Effector CD4-positive, alpha-beta T cell (primary cell): ENCODE results near the gene KLF12.

Experiments
- DNase-seq: peaks from one replicate; pipeline ENCODE4 v3.0.0-alpha.2; 2020
- total RNA-seq: gene quantifications from one replicate; lab custom pipeline; 2026; lab: John Stamatoyannopoulos, UW

The KLF12 gene
- total RNA-seq: 242 reads per million, percentile 94 among the genes with 10 or more reads in this experiment

DNA sequence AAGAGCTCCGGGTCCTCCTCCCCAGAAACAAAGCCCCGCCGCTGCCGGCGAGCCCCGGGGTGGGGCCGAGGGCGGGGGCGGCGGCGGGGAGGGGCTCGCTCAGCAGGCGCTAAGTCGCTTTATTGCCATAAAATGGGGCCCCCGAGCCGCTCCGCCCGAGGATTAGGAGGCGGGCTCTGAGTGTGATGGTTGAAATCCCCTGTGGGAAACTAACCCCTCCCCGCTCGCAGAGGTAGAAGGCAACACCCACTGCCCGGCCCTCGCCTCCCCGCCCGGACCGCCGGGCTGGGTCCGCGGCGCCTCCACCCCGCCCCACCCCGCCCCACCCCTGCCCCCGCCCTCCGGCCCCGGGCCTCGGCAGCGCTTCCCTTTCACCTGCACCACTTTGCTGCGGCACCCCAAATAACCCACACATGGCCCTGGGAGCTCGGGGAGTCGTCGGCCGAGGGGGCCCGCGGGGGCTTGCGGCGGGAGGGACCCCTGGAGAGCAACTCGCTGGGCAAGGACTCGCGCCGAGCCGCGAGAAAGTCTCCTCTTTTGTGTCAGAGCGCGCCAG is at the start of gene KLF12:
TSS of gene KLF12 (minus strand) at position 184 of the 556 bp plus-strand sequence.
- peak; percentile 91 for DNase-seq

DNA sequence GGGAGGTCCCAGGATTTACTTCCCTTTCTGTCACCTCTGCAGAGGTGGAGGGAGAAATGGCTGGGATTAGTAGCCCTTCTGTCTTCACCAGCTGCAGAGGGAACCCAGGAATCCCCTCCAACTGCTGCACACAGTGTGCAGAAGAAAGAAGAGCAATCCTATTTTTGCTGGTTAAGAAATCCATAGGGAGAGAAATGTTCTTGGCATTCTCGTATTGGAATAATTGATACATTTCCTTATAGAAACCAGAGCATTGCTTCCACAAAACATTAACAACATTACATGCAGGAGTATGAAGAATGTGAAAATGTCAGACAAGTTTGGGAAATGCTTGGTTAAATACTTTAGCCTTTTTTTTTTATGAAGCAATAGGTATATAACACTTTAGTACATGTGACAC is 48.3 kb upstream of the KLF12 start:
- no peak for DNase-seq

DNA sequence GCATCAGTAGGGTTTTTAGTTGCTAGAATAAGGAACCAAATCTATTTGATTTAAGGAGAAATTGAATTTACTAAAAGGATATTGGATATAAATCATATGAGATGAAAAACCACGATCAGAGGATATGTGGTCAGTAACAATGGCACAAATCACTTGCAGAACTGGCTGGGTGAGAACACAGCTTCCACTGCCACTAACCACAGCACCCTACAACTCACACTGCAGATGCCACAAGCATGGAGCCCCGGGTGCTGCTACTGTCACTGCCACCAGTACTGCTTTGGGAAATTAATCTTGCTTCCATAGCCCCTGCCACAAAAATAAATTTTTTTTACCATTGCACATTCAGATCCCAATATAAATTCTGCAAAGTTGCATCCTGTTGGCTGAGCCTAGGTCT is 40.6 kb upstream of the KLF12 start:
- DNase-seq: no peak

DNA sequence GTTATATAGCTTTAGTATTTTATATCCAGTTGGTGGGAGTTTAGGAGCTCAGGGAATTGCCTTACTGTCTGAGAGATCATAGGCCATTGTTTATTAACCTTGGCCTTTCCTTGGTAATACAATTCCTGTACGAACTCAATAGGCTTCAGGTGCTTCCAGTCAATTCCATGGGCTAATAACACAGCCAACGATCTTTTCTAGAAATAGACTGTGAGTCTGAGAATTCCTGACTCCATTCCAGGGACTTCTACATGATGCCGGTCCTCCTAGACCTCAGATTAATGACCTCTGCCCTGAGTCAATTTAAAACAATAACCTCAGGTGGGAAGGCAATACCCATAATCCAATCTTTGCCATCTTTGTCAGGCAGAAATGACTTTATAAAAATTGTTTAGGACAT is 39.6 kb upstream of the KLF12 start:
- DNase-seq: no peak

DNA sequence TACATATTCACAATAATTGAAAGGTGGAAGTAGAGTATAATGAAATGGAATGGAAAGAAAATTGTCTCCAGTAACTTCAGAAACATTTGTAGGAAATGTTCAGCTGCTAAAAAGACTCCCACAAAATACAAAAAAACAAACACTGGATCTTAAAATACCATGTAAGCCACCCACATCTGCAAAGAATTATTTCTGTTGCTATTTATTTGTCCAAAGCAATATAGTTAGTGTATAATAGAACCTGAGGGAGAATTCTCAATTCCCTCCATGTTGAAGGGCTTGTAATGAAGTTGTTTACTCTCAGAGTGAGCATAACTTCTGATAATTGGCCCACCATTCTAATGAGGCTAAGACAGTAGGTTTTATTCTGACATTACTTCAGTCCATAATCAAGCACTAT is 37.4 kb upstream of the KLF12 start:
- no peak for DNase-seq

DNA sequence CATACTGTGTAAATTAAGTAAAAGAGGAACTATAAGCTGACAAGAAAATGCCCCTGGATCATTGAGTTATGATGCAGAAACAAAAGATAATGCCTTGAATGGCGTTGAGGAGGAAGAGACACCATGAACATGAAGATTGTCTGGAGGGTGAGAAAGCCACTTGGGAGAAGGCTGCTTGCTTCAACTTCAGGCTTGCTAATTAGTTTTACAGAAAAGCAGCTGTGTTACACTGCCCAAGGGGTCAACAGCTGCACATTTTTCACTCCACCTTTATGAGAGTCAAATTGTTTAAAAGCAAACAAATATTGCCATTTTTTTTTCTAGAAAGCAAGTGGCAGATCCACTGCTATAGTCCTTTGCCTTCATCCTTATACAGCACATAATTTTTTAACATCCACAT is 35.5 kb upstream of the KLF12 start:
- no peak for DNase-seq

DNA sequence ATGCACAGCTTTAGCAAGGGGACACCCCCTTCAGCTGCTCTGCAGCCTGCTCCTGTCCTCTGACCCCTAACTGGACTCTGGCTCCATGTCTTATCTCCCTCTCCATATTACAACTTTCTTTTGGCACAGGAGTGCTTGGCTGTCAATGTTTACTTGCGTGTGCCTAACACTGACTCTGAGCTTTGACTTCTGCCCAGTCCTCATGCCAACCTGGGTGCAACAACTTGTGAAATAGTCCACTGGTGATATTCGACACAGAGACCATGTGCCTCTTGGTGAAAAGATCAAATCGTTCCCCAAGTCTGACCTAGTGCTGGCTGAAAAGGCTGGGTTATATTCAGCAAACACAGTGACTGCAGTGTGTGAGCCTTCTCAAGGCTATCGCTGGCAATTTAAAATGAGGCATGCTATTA is 34.1 kb upstream of the KLF12 start:
- DNase-seq: no peak

DNA sequence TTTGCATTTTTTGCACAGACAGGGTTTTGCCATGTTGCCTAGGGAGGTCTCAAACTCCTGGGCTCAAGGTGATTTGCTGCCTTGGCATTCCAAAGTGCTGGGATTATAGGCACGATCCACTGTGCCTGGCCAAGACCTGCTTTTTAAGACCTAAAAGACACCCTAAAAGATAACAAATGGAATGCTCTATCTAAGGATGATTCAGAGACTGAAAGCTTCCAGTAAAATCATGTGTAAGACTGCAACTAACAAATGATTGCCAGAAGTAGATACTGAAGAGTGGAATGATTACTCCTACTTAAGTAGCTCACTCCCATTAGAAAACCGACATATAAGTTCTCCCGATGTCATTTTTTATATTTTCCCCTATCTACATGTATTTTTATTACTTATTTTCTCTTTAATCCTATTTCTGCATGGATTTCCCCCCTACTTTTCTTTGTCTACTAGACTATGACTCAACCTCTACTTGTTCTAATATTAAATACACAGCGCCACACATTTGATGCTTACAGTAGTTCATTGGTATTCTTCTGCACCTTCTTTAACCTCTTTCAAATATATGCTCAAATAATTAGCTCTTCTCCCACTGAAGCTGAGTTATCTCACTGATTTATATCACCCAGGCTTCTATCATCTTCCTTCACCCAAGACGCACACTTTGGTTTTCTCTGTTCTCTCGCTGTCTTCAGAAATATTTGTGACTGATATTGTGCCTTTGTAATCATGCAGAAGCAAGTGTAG is 32.2 kb upstream of the KLF12 start:
- no peak for DNase-seq

DNA sequence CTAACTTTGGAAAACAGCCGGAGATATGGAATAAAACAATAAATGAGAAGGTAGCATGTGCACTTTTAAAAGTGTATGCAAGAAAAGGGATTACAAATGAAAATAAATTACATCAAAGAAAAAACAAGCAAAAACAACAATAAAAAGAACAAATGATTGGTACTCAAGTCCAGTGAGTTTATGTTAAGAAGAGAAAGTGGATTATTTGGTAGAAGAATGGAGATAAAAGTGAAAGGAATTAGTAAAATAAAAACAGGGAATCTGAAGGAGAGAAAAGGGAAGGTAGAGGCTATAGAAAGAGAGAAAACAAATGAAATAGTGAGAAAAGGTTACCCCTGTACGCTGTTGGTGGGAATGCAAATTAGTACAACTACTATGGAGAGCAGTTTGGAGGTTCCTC is 28.6 kb upstream of the KLF12 start:
- DNase-seq: no peak

DNA sequence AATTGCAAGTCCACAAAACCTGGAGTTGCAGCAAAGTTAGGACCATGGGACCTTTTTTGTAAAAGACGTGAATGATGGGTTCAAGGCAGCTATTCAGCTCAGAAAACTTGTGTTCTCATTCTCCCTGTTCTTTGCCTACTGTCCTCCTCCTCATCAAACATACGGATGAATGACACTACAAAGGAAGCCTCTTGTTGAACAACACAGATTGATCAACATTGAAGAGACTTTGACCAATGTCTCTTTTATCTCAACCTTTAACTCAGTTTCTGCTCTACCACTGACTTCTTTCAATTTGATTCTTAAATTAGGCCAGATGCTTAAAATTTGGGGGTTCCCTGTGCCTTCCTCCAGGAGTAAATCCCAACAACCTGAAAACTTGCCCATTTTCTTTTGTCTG is 27.9 kb upstream of the KLF12 start:
- DNase-seq: no peak

DNA sequence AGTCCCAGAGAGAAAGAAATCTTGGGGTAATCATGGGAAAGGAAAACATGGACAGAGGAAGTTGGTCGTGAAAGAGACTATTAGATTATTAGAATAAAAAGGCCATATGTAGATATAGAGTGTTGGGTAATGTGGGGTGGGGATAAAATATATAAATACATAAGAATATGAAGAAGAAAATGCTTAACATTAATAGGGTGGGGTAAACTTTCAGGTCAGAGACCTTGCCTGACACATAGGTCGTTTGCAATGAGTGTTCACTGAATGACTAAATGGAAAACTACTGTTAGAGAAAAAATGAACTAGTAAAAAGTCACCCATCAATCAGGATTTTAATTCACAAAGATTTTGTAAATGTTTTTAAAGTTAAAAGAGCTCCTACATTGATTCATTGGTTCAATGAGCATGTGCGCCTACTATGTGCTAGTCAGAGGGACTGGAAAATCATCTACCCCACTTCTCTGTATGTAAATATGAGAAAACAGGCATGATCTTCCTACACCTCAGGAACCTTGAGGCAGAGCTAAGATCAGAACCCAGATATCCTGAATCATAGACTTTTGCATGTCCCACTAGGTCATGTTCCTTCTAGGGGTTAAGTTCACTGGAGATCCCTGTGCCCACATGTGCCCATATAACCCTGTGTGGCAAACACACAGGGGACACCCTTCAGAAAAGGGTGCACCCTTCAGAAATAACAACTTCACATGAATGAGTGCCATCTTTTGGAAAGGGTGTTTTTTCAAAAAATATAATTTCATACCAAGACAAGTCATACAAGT is 24.6 kb upstream of the KLF12 start:
- DNase-seq: no peak

DNA sequence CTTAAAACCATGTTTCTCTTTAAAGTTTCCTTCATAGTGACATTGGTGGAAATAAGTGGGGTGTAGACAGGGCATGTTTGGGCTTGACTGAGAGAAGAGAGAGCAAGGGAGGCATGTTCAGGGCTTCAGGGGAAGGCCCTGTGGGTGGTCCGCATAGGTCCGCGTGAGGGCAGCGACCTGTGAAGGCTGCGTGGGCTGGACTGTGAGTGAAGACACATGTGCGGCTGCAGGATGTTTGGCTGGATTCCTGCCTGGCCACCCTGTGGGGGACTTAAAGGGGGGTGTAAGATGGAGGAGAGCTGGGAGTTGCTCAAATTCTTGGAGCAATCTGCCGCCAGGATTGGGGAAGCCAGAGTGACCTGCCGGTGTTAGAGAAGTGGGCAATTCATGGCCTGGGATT is 23.8 kb upstream of the KLF12 start:
- no peak for DNase-seq

DNA sequence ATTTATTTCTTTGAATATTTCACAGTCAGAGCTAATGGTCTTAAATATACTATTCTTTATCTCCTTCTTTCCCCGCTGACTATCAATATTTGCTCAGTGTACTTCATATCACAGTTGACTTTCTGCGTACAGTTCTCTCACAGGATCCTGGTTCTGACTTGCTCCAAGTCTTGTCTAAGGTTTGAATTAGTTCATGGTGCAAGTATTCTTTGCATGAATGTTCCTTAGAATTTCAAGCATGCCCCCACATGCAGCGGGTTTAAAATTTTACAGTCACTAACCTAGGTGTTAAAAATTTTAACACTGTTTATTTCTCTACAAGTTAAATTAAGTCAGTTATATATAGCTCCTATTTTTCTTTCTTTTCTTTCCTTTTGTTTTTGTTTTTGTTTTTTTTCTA is 20.8 kb upstream of the KLF12 start:
- no peak for DNase-seq

DNA sequence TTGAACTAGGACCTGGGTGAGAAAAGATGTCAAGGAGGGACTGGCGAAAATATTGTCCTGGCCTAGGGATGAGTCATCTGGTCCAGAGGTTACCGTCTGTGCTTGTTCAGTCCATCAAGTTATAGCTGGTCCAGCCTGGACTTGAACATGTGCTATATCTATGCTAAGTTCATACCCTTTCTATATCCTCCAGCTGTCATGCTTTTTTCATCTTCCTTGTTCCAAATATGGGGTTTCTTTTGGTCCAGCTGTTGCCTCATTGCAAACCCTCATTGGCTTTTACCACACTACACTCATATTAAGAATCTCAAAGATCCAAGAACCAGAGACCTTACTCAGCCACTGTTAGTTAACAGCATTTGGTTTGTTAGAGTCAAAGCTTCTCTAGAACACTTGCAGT is 19.1 kb upstream of the KLF12 start:
- DNase-seq: no peak

DNA sequence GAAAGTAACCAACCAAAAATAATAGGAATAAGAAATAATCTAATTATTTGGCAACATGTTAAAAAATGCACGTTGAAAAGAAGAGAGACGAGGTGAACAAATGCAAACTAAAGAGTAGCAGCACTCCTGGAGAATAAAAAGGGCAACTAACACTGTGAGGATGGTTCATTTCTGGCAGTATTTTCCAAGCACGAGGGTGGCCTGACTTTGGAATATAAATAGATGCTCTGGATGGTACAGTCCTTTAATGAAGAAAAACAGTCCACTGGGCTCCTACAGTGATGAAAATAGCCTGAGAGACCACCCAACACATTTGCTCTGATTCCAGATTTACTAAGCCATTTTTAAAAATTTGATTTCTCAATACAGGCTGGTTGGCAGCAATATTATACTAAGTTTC is 17.7 kb upstream of the KLF12 start:
- no peak for DNase-seq

DNA sequence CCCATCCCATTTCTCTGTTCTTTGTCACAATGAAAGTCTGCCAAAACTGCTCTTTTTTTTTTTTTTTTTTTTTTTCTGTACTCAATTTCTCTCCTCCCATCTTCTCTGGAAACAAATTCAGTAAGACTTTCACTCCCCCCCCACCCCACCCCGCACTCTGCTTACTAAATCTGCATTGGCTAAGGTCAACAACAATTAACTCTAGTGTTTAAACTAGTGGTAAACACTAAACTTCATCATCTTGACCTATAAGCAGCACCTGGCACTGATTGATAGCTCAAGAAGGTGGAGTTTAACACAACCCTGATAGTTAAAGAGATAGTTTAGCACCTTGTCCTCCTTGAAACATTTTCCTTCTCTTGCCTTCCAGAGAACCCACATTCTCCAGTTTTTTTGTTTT is 14.1 kb upstream of the KLF12 start:
- no peak for DNase-seq

DNA sequence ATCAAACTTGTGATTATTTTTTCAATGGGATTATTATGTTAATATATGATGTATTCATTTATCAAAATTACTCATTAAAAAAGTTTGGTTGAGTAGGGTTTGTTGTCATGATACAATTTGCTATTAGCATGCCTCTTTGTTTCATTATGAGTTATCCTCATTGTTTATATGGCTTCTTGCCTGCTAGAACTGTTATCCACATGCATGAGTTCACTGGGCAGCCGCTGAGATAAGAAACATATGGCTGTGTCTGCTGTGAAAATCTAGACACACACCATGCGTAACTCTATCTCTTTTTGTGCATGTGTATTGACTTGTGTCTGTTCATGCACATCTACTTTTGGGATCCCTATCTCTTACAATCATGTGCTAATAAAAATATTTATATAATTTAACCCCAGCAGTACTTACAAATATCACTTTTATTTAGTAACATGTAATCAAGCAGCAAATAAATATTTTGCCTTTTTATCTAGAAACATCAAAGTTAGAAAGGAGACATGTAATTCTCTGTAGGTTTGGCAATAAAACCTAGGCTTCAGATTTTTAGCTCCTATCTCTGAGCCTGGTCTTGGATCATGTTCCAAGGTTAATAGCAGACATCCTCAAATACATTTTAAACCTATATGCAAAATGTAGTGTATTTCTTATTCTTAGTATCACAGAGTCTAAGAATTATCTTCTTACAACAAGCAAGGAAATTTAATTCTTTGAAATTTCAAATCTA is 11.2 kb upstream of the KLF12 start:
- DNase-seq: no peak

DNA sequence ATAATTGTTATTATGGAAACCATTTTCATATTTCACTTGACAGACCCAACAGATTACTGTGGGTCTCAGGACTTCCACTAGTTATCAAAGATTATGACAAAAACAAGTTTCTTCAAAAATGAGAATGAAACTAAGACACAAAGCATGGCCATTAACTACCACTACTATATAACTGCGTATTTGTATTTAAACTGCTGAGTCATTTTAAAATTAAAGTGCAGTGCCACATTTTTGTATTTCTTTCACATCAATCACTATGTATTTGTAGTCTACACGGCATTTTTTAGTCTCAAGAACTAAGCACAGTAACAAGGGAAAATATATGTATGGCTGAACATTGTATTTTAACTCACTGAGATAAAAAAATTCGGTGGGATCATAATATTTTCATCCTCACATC is 10.1 kb upstream of the KLF12 start:
- no peak for DNase-seq

DNA sequence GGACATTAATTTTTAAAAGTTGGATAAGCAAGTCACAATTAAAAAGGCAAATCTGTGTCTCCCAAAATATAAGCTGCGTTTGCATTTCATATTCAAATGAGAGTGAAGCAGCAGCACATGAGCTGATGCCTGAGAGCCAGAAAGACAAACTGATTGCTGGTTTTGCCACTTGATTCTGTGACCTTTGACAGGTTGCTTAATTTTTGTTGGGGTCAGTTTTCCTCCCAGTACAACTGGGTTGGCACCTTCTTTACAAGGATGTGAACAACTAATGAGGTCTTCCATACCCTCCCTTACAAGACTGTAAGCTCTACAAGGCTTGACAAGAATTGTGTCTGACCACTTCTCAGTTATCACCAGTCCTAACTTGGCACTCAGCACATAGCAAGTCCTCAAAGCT is 8.1 kb upstream of the KLF12 start:
- DNase-seq: no peak

DNA sequence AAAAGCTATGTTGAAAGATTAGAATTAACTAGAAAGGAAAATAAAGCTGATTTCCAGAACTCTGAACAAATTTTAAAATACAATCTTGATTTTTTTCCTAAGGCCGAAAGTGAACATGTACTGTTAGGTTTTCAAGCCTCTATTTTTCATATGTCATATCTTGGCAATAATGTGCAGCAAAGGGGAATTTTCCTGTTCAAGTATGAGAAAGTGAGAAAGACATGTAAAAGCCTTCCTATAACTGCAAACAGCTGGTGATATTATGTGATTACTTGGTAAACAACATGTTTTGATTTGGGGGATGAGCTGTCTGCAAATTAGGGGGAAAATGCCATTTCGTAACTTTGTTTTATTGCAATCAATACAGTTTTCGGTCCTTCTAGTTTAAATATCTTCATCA is 4.0 kb upstream of the KLF12 start:
- DNase-seq: no peak

DNA sequence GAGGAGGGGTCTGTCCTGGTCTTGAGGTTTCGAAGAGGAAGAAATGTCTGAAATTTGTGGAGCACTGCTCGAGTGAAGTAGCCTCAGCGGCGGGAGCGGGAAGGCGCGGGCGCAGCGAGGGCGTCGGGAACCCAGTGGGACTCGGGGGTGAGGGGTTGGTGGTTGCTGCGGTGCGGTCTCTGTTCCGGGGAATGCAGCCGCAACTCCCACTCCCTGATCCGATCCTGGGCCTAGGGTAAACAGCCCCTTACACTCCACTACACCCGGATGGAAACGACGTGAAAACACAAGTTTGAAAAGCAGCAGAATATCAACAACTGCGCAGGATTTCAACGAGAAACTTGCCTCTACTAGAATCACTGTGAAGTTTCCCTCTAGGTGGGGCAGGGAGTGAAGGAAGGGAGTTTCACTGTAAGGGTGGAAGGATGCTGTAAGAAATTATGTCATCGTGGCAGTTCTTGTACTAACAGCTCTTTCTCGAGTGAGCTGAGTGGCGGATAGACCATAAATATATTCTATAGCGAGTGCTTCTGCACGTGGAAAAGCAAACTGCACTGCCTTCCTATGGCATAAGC is 2.0 kb upstream of the KLF12 start:
- peak; percentile 19 for DNase-seq

DNA sequence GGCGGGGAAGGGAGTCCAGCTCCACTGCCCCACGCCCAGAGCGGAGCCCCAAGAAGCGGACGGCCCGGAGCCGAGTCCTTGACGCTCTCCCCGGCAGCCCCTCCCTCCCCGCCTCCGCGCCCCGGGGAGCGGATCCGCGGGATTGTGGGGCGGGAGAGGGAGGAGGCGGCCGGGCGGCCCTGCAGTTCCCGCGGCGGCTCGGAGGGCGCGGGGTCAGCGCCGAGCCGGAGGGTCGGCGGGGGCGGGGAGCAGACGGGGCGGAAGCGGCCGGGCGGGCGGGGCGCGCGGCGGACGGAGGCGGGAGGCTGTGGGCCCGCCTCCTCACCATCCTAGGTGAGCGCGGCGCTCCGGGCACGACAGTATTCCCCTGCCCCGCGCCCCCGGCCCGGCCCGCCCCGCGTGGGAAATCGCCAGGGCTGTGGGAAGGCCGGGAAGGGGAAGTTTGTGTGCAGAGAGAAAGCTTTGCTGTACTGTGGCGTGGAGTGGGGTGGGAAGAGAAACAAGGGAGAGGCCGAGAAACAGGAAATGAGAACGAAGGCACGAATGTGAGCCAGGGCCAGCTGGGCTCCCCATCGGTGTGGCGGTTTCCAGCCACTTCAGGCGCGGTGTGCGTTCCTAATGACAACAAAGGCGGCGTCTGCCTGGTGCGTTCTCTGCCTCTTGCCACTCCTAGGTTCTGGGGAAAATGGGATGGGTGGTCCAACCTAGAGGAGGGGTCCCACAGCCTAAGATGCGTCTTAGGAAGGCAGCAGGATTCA is 1.3 kb upstream of the KLF12 start:
- peak; percentile 33 for DNase-seq
